ENCODE results near the gene FAM110C. TPM values are rescaled to one million over a fixed set of nuclear protein-coding genes. Genes with fewer than 3 reads are reported as not detected.

FAM110C gene
- total and polyA plus RNA-seq, 2 of the 8 experiments (the other 6 are each of a cell fraction or from before 2014, with no cell fraction given) = 4.8 to 13.2 TPM

DNA sequence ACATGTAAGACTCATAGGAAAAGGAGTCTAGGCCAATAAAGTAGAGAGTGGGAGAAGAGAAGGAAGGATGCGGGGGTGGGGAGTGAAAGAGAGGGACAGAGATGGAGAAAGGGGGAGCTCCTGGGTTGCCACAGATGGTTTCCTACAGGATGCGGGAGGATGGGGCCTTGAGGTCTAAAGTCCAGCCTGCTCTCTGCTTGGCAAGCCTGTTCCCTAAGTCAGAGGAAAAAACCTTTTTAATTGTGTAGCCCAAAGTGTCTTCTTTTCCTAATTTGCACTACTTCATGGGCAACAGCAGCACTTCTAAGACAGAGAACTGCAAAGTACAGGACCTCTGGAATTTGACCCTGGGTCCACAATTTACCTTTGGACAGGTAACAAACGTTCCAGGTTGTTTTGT is 1.4 kb upstream of the FAM110C start:
- POLR2A ChIA-PET (ENCODE audit: partially characterized antibody) = interaction anchor here (0.6 to 1.9 kb wide), 3 partner anchors 8 to 18 kb away, joined by 3 to 8 read pairs (median 3); no protein-coding TSS in a partner anchor
- H4K91ac ChIP-seq (replicated peaks; ENCODE audit: insufficient read length, low read length) = no peak overlapping the region
- no peak for TF ChIP-seq CBX5 (IDR thresholded peaks at IDR 0.05; ENCODE audit: low read depth, low read length)
- TF ChIP-seq, protein P1, sequence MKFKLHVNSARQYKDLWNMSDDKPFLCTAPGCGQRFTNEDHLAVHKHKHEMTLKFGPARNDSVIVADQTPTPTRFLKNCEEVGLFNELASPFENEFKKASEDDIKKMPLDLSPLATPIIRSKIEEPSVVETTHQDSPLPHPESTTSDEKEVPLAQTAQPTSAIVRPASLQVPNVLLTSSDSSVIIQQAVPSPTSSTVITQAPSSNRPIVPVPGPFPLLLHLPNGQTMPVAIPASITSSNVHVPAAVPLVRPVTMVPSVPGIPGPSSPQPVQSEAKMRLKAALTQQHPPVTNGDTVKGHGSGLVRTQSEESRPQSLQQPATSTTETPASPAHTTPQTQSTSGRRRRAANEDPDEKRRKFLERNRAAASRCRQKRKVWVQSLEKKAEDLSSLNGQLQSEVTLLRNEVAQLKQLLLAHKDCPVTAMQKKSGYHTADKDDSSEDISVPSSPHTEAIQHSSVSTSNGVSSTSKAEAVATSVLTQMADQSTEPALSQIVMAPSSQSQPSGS (IDR thresholded peaks at IDR 0.05; ENCODE audit: low read length) = no peak
- no peak for TF ChIP-seq BCL11A (IDR thresholded peaks at IDR 0.05; ENCODE audit: low read depth in 2 of 2, low read length in 2 of 2)
- no peak for TF ChIP-seq SP2 (IDR thresholded peaks at IDR 0.05; ENCODE audit: low read length)
- TF ChIP-seq HDAC2 (IDR thresholded peaks at IDR 0.05; ENCODE audit: borderline replicate concordance in 1 of 2, low read depth in 2 of 2, low read length in 2 of 2) = no peak
- no peak for TF ChIP-seq BRCA1 (IDR thresholded peaks at IDR 0.05; ENCODE audit: low read depth, low read length)
- TF ChIP-seq EZH2 (IDR thresholded peaks at IDR 0.05; ENCODE audit: low read depth, low read length, severe bottlenecking) = no peak
- TF ChIP-seq TEAD4 (IDR thresholded peaks at IDR 0.05; ENCODE audit: low read depth, low read length) = no peak
- TF ChIP-seq CBX8 (IDR thresholded peaks at IDR 0.05; ENCODE audit: borderline replicate concordance, low read depth, low read length) = no peak
- no peak for TF ChIP-seq KDM5A (IDR thresholded peaks at IDR 0.05; ENCODE audit: low read length)
- no peak for TF ChIP-seq POU5F1 (IDR thresholded peaks at IDR 0.05; ENCODE audit: low read depth, low read length)
- TF ChIP-seq SIX5 (IDR thresholded peaks at IDR 0.05; ENCODE audit: low read depth, low read length) = no peak

More for the DNA sequence above, 1.4 kb upstream of the FAM110C start:
- H2BK5ac ChIP-seq (ENCODE audit: low read depth, low read length) = no peak overlapping the region
- no peak overlapping the region for H4K8ac ChIP-seq (ENCODE audit: extremely low read depth, insufficient read depth, low read length)
- H3K4ac ChIP-seq (replicated peaks; ENCODE audit: insufficient read length, low read depth, low read length) = no peak overlapping the region
- peaks cover 6 to 11% (median 11%) of the 10 kb centered on the region in 4 experiments; a peak in 6 of 7 replicates for H3K4me1 ChIP-seq (replicated peaks in 1 of 4; ENCODE audit: control insufficient read depth in 3 of 4, insufficient read depth in 4 of 4, low read length in 3 of 4)
- peaks cover 10% of the 10 kb centered on the region; the same call in 1 of the 2 replicates for H3K23me2 ChIP-seq (ENCODE audit: low read depth, low read length)
- H2BK120ac ChIP-seq (replicated peaks; ENCODE audit: low read depth, low read length) = no peak overlapping the region
- H3K79me1 ChIP-seq (ENCODE audit: low read depth, low read length) = peaks cover 2% of the 10 kb centered on the region
- peak overlapping the region; percentile 76 to 93 for H3K4me2 ChIP-seq (ENCODE audit: insufficient read depth in 1 of 2, low read depth in 2 of 2, low read length in 2 of 2)
- H3K4me3 ChIP-seq (ENCODE audit: extremely low read depth in 1 of 4, insufficient read depth in 2 of 4, low read depth in 3 of 4, low read length in 4 of 4) = peak overlapping the region in 2 of 4 experiments; percentile 56 to 82; a peak in 3 of 8 replicates
- H3K9me3 ChIP-seq (ENCODE audit: insufficient read depth in 2 of 2, low read depth in 1 of 2, low read length in 1 of 2) = no peaks in the 10 kb centered on the region
- H3K9ac ChIP-seq (replicated peaks in 1 of 4; ENCODE audit: extremely low read depth in 1 of 4, low read depth in 3 of 4, low read length in 3 of 4) = no peak overlapping the region
- H2BK15ac ChIP-seq (ENCODE audit: low read length) = no peak overlapping the region
- peaks cover 8% of the 10 kb centered on the region in 2 experiments for H4K20me1 ChIP-seq (replicated peaks in 1 of 2; ENCODE audit: control insufficient read depth in 1 of 2, insufficient read depth in 2 of 2, low read length in 2 of 2)
- H2BK20ac ChIP-seq (ENCODE audit: low read length) = no peak overlapping the region
- CTCF ChIA-PET (ENCODE audit: partially characterized antibody) = interaction anchor here (0.9 to 2.3 kb wide), 2 partner anchors 25 to 95 kb away, joined by 3 to 7 read pairs; no protein-coding TSS in a partner anchor
- no peaks in the 10 kb centered on the region for H3K36me3 ChIP-seq (ENCODE audit: control insufficient read depth in 2 of 4, insufficient read depth in 4 of 4, low read length in 3 of 4)
- H3K27me3 ChIP-seq (replicated peaks in 1 of 4; ENCODE audit: control insufficient read depth in 3 of 4, extremely low read depth in 1 of 4, insufficient read depth in 3 of 4, low read length in 3 of 4) = peaks cover 0 to 12% (median 5%) of the 10 kb centered on the region in 4 experiments; a peak in 4 of 7 replicates
- no peak overlapping the region for H3K23ac ChIP-seq (ENCODE audit: insufficient read length)
- no peak overlapping the region for H3K27ac ChIP-seq (ENCODE audit: low read depth, low read length)
- H2AK5ac ChIP-seq (ENCODE audit: low read depth, low read length) = no peak overlapping the region
- H2AFZ ChIP-seq (ENCODE audit: low read length) = no peak overlapping the region; the same call in 1 of the 2 replicates
- no peak overlapping the region for H4K5ac ChIP-seq (ENCODE audit: insufficient read length, low read depth, low read length)
- no peak overlapping the region for H3K56ac ChIP-seq (replicated peaks; ENCODE audit: insufficient read length, low read depth, low read length)
- FAIRE-seq (no peak), DNase-seq (ENCODE audit: low read depth in 1 of 2, low spot score in 2 of 2) (no peak)
- peak overlapping the region; percentile 90 for H2BK12ac ChIP-seq (ENCODE audit: low read depth, low read length)
- H3K18ac ChIP-seq (ENCODE audit: extremely low read depth, low read length) = peak overlapping the region; percentile 32; the same call in 1 of the 2 replicates
- no peak overlapping the region for H3K14ac ChIP-seq (ENCODE audit: insufficient read length)
- peaks cover 0 to 26% of the 10 kb centered on the region in 2 experiments; a peak in 3 of 4 replicates for H3K79me2 ChIP-seq (ENCODE audit: control insufficient read depth in 1 of 2, insufficient read depth in 2 of 2, low read length in 2 of 2)
- WGBS, 2 experiments (ENCODE audit: extremely low coverage in 1 of 2, insufficient coverage in 1 of 2, insufficient read length in 1 of 2, insufficient replicate concordance in 2 of 2, low coverage in 1 of 2, low lambda C conversion rate in 2 of 2, missing lambda C conversion rate in 1 of 2) = 65% methylated on average over 3 of the region's 3 CpGs; no CpG with 5 or more reads in 1 of the 2 experiments
